ENCODE measurements around the gene DOCK11.

GRCh38 chrX:118571836-118572235 lies 76.2 kb downstream of the DOCK11 start:
- TF ChIP-seq EZH2 (IDR thresholded peaks at IDR 0.05) (no peak), POLR2AphosphoS5 (IDR thresholded peaks at IDR 0.05; ENCODE audit: borderline replicate concordance, low read depth, low read length) (no peak), FOXP2 (optimal IDR thresholded peaks at IDR 0.05; ENCODE audit: control extremely low read depth, extremely low read length, insufficient read depth) (no peak)
